ENCODE data around the gene ZNF442. TPM values are rescaled to one million over a fixed set of nuclear protein-coding genes. Genes with fewer than 3 reads are reported as not detected.

The ZNF442 gene
- total and polyA plus RNA-seq, 8 donors: 0.57 to 3.6 (median 1.9) TPM

DNA sequence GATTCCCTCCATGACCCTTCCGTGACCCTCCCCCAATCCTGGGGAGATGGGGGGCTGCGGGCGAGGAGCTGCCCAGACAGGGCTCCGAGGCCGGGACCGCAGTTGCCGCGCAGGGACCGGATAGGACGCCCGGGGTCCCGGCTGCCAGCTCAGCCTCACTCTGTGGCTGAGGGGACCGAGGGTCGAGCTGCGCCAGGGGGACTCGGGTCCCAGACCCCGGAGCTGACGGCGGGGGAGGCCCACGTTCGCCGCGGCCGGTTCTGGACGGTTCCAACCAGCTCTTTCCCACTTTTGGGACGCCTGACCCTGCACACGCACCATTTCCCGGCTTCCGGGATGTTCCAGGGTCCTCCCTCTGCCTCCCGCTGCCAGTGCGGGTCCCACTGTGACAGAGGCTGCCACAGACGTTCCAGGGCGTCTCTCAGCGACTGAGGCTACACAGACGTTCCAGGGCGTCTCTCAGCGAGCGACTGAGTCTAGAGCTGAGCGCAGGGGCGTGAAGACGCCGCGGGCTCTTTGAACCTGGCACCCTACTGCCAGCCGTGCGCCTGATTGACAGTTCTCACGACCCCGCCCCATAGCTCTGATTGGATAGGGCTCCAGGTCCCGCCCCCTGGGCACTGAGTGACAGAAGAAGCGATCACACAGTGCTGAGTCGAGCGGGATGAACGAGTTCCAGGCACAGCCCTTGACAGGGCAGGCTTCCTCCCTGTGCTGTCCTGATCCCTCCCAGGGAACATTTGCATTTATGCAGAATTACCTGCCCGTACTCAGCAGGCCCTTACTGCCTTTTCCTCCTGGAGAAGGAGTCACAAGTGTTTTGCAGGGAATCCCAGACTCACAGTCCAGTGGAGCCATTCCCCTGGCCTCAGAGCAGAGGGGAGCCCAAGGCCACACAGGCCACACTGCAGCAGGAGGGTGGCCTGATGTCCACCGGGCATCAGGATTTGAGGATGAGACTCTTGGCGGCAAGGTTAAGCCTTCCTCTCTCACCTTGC, 32.0 kb downstream of the ZNF442 start, which contains the start of gene ZNF563:
ZNF563 (minus strand) TSS at position 472 of the 998 bp plus-strand sequence; CDS start at position 321, 151 bp downstream.
- peak; percentile 93 for FAIRE-seq
- peak; percentile 95 to 99 (median 98) for DNase-seq
- TF ChIP-seq, protein P1, sequence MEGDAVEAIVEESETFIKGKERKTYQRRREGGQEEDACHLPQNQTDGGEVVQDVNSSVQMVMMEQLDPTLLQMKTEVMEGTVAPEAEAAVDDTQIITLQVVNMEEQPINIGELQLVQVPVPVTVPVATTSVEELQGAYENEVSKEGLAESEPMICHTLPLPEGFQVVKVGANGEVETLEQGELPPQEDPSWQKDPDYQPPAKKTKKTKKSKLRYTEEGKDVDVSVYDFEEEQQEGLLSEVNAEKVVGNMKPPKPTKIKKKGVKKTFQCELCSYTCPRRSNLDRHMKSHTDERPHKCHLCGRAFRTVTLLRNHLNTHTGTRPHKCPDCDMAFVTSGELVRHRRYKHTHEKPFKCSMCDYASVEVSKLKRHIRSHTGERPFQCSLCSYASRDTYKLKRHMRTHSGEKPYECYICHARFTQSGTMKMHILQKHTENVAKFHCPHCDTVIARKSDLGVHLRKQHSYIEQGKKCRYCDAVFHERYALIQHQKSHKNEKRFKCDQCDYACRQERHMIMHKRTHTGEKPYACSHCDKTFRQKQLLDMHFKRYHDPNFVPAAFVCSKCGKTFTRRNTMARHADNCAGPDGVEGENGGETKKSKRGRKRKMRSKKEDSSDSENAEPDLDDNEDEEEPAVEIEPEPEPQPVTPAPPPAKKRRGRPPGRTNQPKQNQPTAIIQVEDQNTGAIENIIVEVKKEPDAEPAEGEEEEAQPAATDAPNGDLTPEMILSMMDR (IDR thresholded peaks at IDR 0.05): no peak
- H3K27ac ChIP-seq: peak within 1 kb of the TSS; percentile 80 to 95 (median 92)
- WGBS, 2 donors: 1% methylated on average over 54 to 55 of the region's 55 CpGs
- intact Hi-C loops (cut with DNase I): no loop called here
- peak; percentile 97 to 99 (median 99) for ATAC-seq
- peak within 1 kb of the TSS; percentile 83 to 90 (median 88) for H3K4me3 ChIP-seq
- peaks cover 0 to 11% (median 9%) of the 10 kb centered on the region in 3 donors for H3K4me1 ChIP-seq
- H3K9me3 ChIP-seq: no peaks in the 10 kb centered on the region
- no peaks in the 10 kb centered on the region for H3K27me3 ChIP-seq
- H3K36me3 ChIP-seq: no peaks in the 10 kb centered on the region

DNA sequence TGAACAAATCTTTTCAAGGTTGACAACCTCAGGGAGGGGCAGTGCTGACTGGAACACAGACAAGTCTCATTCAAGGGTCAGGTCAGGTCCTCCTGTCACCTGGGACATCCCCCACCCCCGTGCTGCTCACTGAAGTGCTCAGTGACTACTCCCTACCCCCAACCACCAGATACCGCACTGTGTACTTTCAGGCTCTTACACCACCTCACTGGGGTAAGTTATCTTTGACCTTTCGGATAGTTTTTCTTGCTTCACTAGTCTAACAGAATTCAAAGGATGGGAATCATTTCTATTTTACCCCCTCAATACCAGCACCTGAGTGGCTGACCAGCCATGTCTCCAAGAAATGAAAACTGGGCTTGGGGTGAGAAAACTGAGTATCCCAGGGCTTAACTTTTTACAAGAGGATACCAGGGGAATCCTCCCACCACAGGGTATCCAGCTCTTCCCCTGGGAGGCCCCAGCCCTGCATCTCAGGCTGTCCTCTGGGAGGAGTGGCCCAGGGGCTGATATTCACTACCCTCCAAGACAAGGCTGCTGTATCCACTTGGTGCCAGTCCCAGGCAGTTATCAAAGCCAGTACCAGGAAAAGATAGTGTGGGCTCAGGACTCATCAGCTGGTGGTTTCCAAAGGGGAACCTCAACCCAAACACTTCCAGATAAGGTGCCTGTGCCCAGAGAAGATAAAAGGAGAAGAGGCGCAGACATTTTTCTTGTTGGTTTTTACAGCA, 34.1 kb downstream of the ZNF442 start:
- Histone ChIP-seq H3K36me3 (no peaks in the 10 kb centered on the region), H3K4me3 (no peak overlapping the region), H3K9me3 (no peaks in the 10 kb centered on the region), H3K27ac (peak overlapping the region in 1 of 4 donors; percentile 93), H3K27me3 (no peaks in the 10 kb centered on the region), H3K4me1 (peaks cover 0 to 11% (median 9%) of the 10 kb centered on the region in 3 donors)
- ATAC-seq (no peak), FAIRE-seq (no peak), DNase-seq (no peak)
- WGBS, 2 donors: 63 to 65% methylated on average over 4 of the region's 4 CpGs
- TF ChIP-seq, protein P1 (IDR thresholded peaks at IDR 0.05): no peak
- intact Hi-C loops (cut with DNase I): no loop called here

DNA sequence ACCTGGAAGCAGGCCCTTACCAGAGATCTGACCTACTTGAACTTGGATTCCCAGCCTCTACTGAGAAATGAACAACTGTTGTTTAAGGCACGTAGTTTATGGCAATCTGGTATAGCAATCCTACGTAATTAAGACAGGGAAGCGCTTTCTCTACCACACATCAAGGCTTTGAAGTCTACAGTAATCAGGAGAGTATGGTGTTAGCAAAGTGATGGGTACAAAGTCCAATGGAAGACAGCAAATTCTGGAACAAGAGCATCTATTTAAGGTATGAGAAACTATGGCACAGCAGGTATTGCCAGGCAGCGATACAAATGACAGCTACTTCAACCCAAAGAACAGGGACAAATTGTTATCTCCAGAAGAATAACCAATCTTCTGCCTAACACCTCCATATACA, 35.1 kb downstream of the ZNF442 start:
- 94 to 99% methylated on average over 4 of the region's 4 CpGs for WGBS, 2 donors
- FAIRE-seq (no peak), ATAC-seq (no peak)

DNA sequence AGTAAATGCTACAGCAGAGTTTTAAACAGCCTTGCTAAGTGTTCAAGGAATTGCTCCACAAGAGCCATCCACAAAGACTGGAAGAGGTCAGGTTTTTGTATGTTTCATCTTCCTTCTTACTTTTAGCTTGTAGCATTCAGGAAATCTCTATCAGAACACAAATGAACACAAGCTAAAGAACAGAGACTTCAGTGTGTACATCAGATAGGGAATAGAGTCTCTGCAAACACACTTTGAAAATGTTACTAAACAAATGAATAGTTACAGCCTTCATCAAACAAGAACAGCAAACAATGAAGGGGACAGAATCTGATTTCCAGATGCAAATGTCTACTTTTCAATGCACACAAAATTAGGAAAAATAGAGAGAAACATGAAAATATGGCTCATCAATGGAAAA, 39.8 kb downstream of the ZNF442 start:
- DNase-seq: no peak
- TF ChIP-seq, protein P1 (IDR thresholded peaks at IDR 0.05): no peak
- no peak for ATAC-seq
- Histone ChIP-seq H3K4me1 (no peaks in the 10 kb centered on the region), H3K9me3 (no peaks in the 10 kb centered on the region), H3K27me3 (no peaks in the 10 kb centered on the region), H3K27ac (no peak overlapping the region), H3K4me3 (no peak overlapping the region), H3K36me3 (peaks cover 0 to 15% (median 0%) of the 10 kb centered on the region in 3 donors)
- no peak for FAIRE-seq
- intact Hi-C loops (cut with DNase I): no loop called here

More for the DNA sequence above, 35.1 kb downstream of the ZNF442 start:
- H3K36me3 ChIP-seq: no peaks in the 10 kb centered on the region
- no peaks in the 10 kb centered on the region for H3K27me3 ChIP-seq
- DNase-seq: no peak
- no peak overlapping the region for H3K4me3 ChIP-seq
- no peak overlapping the region for H3K27ac ChIP-seq
- no peaks in the 10 kb centered on the region for H3K9me3 ChIP-seq
- H3K4me1 ChIP-seq: peaks cover 0 to 11% (median 9%) of the 10 kb centered on the region in 3 donors
- TF ChIP-seq, protein P1 (IDR thresholded peaks at IDR 0.05): no peak
- intact Hi-C loops (cut with DNase I): no loop called here
